ENCODE measurements around the gene HDDC3. TPM values are rescaled to one million over a fixed set of nuclear protein-coding genes. Genes with fewer than 3 reads are reported as not detected.

HDDC3 gene
- total RNA-seq, 2 experiments from 2014 or later: 28.1 to 29.2 TPM

DNA sequence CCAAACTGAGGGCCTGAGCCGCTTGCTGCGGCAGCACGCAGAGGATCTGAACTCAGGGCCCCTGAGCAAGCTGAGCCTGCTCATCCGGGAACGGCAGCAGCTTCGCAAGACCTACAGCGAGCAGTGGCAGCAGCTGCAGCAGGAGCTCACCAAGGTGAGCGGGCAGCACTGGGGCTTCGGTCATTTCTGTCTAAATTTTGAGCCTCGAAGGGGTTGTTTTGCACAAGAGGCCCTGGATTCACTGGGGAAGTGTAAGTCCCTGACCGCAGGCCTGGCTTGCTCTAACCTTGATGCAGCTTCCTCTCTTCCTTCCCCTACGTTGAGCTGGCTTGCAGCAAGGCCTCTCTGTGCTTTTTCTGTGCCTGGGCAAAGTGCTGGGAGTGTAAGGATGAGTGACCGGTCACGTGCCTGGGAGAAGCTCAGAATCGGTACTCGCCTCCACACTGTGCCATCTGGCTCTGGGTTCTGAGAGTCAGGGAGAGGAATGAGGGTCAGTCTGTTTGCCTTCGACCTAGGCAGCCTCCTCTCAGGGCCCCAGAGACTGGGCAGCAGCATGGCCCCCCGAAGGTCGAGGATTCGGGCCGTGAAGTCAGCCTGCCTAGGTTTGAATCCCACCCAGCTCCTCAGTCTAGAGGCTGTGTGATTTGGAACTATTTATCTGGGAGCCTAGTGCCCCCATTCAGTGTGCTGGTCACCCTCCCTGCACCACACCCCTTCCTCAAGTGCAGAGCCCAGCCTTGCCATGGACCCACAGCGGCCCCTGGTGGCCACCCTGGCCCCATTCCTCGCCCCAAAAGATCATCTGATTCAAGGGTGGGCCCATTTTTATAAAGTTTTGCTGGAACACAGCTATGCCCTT is 46.7 kb downstream of the HDDC3 start:
- Mint-ChIP-seq H3K36me3 (peaks cover 7% of the 10 kb centered on the region), H3K27ac (peak overlapping the region; percentile 81), H3K4me1 (peaks cover 18% of the 10 kb centered on the region), H3K4me3 (peak overlapping the region; percentile 60), H3K9me3 (no peaks in the 10 kb centered on the region), H3K27me3 (no peaks in the 10 kb centered on the region)
- peak; percentile 64 for ATAC-seq (ENCODE audit: low read depth)
- peak; percentile 88 for DNase-seq
- POLR2A ChIA-PET: interaction anchor here (0.6 to 2.4 kb wide), 15 partner anchors 14 to 592 kb away, joined by 3 to 11 read pairs (median 4); partner anchors contain the start of genes BLM and MAN2A2

DNA sequence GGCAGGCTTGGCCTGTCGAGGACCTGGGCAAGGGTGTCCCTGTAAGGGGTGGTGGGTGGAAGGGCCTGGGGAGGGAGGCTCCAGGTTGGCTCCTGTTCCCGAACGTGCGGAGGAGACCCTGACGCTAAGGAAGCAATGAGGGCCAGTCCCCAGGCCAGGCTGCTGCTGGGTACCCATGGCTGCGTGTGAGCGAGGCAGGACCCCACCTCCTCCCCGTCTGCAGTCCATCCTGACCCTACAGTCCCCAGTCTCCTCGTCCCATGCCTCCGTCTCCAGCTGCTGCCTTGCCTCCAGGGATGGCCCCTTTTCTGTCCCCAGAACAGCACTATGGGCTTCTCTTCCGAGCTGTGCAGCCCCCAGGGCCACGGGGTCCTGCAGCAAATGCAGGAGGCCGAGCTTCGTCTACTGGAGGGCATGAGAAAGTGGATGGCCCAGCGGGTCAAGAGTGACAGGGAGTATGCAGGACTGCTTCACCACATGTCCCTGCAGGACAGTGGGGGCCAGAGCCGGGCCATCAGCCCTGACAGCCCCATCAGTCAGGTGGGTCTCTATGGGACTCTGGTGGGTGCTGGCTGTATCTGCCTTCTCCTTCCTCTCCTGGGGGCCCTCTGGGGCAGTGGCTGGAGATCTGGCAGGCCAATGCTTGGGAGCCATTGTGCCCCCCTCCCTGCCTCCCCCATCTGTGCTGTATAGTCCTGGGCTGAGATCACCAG is 47.5 kb downstream of the HDDC3 start:
- H3K4me1 Mint-ChIP-seq: peaks cover 18% of the 10 kb centered on the region
- peak overlapping the region; percentile 60 for H3K4me3 Mint-ChIP-seq
- no peaks in the 10 kb centered on the region for H3K9me3 Mint-ChIP-seq
- H3K27ac Mint-ChIP-seq: peak overlapping the region; percentile 81
- no peaks in the 10 kb centered on the region for H3K27me3 Mint-ChIP-seq
- ATAC-seq (ENCODE audit: low read depth) (no peak), DNase-seq (no peak)
- peaks cover 7% of the 10 kb centered on the region for H3K36me3 Mint-ChIP-seq
- POLR2A ChIA-PET: interaction anchor here (0.9 to 2.4 kb wide), 11 partner anchors 13 to 237 kb away, joined by 3 to 11 read pairs (median 4); partner anchors contain the start of genes BLM and MAN2A2

DNA sequence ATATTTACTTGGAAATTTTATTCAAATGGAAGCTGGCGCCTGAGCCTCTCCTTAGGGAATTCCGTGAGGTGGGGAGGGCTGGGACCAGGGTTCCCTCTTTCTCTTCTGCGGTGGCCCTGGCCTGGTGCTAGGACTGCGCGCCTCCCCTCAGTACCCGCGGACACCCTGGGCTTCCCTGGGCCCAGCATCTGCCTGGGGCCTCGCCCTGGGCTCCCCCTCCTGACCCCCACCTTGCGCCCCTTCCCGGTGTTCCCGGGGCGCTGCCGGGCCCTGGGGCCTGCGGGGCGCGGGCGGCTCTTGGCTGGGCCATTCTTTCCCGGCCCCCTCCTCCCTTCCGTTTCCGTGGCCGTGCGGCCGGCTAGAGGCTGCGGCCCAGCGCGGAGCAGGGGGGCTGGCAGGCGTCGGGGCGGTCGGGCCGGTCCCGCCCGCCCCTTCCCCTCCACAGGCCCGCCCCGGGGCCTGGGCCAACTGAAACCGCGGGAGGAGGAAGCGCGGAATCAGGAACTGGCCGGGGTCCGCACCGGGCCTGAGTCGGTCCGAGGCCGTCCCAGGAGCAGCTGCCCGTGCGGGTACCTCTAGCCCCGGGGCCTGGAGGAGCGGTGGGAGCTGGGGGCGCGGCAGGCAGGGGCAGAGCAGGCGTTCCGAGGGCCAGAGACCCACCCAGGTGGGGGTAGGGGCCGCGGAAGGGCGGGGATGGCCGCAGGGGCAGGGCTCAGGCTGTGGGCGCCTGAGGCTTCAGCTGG is 48.2 kb downstream of the HDDC3 start, which contains the start of gene FES:
Gene FES (plus strand): TSS at position 529 of the 743 bp plus-strand sequence. CDS start 542 bp downstream, outside the sequence.
- peaks cover 9% of the 10 kb centered on the region for H3K36me3 Mint-ChIP-seq
- DNase-seq (no peak), ATAC-seq (ENCODE audit: low read depth) (no peak)
- H3K27ac Mint-ChIP-seq: peak within 1 kb of the TSS; percentile 81
- H3K27me3 Mint-ChIP-seq: no peaks in the 10 kb centered on the region
- no peaks in the 10 kb centered on the region for H3K9me3 Mint-ChIP-seq
- peaks cover 18% of the 10 kb centered on the region for H3K4me1 Mint-ChIP-seq
- H3K4me3 Mint-ChIP-seq: peak within 1 kb of the TSS; percentile 60
- POLR2A ChIA-PET: interaction anchor here (0.9 to 2.4 kb wide), 5 partner anchors 10 to 236 kb away, joined by 3 to 11 read pairs (median 4); partner anchors contain the start of gene MAN2A2

DNA sequence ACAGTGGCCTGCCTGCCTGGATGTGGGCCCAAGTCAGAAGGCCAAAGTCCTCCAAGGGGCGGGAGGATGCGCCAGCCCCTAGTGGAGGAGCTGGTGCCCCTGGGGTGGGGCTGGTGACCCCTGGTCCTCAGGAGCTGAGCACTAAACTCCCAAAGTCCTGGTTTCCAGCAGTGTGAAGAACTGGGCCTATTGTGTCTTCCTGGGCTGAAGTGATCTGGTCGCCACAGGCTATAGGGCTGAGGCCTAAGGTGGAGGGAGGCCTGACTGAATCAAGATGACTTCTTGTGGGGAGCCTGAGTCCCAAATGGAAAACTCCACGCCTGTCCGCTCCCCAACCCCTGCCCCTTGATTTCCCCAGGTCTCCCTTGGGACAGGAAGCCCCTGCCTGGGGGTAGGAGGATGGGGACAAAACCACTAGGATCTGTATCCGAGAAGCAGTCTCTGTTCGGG is 48.8 kb downstream of the HDDC3 start:
- H3K36me3 Mint-ChIP-seq: peaks cover 11% of the 10 kb centered on the region
- no peaks in the 10 kb centered on the region for H3K9me3 Mint-ChIP-seq
- ATAC-seq (ENCODE audit: low read depth) (no peak), DNase-seq (no peak)
- peak overlapping the region; percentile 37 for H3K4me3 Mint-ChIP-seq
- peaks cover 18% of the 10 kb centered on the region for H3K4me1 Mint-ChIP-seq
- POLR2A ChIA-PET: interaction anchor here (0.9 to 1.5 kb wide), 2 partner anchors 10 to 12 kb away, joined by 3 to 4 read pairs; no protein-coding TSS in a partner anchor
- peak overlapping the region; percentile 49 for H3K27ac Mint-ChIP-seq
- no peaks in the 10 kb centered on the region for H3K27me3 Mint-ChIP-seq

DNA sequence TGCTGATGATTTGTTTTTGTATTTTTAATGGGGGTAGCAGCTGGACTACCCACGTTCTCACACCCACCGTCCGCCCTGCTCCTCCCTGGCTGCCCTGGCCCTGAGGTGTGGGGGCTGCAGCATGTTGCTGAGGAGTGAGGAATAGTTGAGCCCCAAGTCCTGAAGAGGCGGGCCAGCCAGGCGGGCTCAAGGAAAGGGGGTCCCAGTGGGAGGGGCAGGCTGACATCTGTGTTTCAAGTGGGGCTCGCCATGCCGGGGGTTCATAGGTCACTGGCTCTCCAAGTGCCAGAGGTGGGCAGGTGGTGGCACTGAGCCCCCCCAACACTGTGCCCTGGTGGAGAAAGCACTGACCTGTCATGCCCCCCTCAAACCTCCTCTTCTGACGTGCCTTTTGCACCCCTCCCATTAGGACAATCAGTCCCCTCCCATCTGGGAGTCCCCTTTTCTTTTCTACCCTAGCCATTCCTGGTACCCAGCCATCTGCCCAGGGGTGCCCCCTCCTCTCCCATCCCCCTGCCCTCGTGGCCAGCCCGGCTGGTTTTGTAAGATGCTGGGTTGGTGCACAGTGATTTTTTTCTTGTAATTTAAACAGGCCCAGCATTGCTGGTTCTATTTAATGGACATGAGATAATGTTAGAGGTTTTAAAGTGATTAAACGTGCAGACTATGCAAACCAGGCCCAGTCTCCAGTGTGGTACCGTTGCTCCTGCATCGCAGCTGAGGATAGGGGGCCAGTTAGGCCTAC is 49.4 kb downstream of the HDDC3 start:
- peaks cover 20% of the 10 kb centered on the region for H3K4me1 Mint-ChIP-seq
- no peak for DNase-seq
- POLR2A ChIA-PET: interaction anchor here (0.5 to 1.5 kb wide), 3 partner anchors 9 to 219 kb away, joined by 3 to 4 read pairs (median 3); no protein-coding TSS in a partner anchor
- H3K27ac Mint-ChIP-seq: peak overlapping the region; percentile 67
- H3K36me3 Mint-ChIP-seq: peaks cover 11% of the 10 kb centered on the region
- no peak overlapping the region for H3K4me3 Mint-ChIP-seq
- H3K27me3 Mint-ChIP-seq: no peaks in the 10 kb centered on the region
- no peak for ATAC-seq (ENCODE audit: low read depth)
- no peaks in the 10 kb centered on the region for H3K9me3 Mint-ChIP-seq

DNA sequence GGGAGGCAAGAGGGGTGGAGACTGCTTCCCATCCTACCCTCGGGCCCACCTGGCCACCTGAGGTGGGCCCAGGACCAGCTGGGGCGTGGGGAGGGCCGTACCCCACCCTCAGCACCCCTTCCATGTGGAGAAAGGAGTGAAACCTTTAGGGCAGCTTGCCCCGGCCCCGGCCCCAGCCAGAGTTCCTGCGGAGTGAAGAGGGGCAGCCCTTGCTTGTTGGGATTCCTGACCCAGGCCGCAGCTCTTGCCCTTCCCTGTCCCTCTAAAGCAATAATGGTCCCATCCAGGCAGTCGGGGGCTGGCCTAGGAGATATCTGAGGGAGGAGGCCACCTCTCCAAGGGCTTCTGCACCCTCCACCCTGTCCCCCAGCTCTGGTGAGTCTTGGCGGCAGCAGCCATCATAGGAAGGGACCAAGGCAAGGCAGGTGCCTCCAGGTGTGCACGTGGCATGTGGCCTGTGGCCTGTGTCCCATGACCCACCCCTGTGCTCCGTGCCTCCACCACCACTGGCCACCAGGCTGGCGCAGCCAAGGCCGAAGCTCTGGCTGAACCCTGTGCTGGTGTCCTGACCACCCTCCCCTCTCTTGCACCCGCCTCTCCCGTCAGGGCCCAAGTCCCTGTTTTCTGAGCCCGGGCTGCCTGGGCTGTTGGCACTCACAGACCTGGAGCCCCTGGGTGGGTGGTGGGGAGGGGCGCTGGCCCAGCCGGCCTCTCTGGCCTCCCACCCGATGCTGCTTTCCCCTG is 50.2 kb downstream of the HDDC3 start:
- H3K36me3 Mint-ChIP-seq: peaks cover 13% of the 10 kb centered on the region
- POLR2A ChIA-PET: interaction anchor here (0.5 kb wide), 1 partner anchor 218 kb away, joined by 3 read pairs; no protein-coding TSS in a partner anchor
- no peaks in the 10 kb centered on the region for H3K27me3 Mint-ChIP-seq
- no peak overlapping the region for H3K27ac Mint-ChIP-seq
- no peak overlapping the region for H3K4me3 Mint-ChIP-seq
- no peak for DNase-seq
- no peaks in the 10 kb centered on the region for H3K9me3 Mint-ChIP-seq
- ATAC-seq (ENCODE audit: low read depth): no peak
- peaks cover 19% of the 10 kb centered on the region for H3K4me1 Mint-ChIP-seq

DNA sequence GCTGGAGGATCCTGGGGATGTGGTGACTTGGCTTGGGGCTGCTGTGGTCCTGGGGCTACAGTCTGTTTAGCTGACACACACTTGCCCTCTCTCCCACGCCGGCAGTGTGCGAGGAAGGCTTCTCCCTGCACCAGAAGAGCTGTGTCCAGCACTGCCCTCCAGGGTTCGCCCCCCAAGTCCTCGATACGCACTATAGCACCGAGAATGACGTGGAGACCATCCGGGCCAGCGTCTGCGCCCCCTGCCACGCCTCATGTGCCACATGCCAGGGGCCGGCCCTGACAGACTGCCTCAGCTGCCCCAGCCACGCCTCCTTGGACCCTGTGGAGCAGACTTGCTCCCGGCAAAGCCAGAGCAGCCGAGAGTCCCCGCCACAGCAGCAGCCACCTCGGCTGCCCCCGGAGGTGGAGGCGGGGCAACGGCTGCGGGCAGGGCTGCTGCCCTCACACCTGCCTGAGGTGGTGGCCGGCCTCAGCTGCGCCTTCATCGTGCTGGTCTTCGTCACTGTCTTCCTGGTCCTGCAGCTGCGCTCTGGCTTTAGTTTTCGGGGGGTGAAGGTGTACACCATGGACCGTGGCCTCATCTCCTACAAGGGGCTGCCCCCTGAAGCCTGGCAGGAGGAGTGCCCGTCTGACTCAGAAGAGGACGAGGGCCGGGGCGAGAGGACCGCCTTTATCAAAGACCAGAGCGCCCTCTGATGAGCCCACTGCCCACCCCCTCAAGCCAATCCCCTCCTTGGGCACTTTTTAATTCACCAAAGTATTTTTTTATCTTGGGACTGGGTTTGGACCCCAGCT is 51.0 kb downstream of the HDDC3 start:
- Mint-ChIP-seq H3K9me3 (no peaks in the 10 kb centered on the region), H3K36me3 (peaks cover 19% of the 10 kb centered on the region), H3K27me3 (no peaks in the 10 kb centered on the region), H3K4me1 (peaks cover 21% of the 10 kb centered on the region), H3K4me3 (no peak overlapping the region), H3K27ac (no peak overlapping the region)
- no peak for ATAC-seq (ENCODE audit: low read depth)
- POLR2A ChIA-PET: no interaction called here
- no peak for DNase-seq

DNA sequence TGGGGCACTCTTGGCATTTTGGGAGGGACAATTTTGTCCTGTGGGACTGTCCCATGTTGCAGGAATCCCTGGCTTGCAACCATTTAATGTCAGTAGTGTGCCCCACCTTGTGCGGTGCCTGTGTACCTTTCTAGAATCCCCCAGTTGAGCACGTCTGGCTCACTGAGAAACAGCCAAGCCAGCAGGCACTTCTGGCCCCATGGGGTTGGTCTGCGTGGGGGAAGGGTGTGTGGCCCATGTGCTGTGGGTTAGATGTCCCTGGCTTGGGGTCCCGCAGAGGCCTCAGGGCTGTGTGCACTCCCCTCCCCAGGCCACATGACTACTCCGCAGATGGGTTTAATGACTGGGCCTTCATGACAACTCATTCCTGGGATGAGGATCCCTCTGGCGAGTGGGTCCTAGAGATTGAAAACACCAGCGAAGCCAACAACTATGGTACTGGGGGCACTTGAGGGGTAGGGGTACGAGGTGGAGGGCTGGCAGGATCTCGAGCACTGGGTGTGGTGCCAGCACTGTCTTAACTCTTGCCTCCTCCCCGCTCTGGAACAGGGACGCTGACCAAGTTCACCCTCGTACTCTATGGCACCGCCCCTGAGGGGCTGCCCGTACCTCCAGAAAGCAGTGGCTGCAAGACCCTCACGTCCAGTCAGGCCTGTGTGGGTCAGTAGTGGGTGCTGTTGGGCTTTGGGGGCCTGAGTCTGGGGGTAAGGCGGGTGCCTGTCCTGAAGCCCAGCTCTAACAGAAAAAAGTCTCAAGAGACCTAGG is 51.8 kb downstream of the HDDC3 start:
- no peaks in the 10 kb centered on the region for H3K9me3 Mint-ChIP-seq
- POLR2A ChIA-PET: no interaction called here
- no peak for ATAC-seq (ENCODE audit: low read depth)
- H3K4me1 Mint-ChIP-seq: peaks cover 15% of the 10 kb centered on the region
- DNase-seq: no peak
- peaks cover 20% of the 10 kb centered on the region for H3K36me3 Mint-ChIP-seq
- no peak overlapping the region for H3K4me3 Mint-ChIP-seq
- no peaks in the 10 kb centered on the region for H3K27me3 Mint-ChIP-seq
- no peak overlapping the region for H3K27ac Mint-ChIP-seq
